ENCODE measurements around the gene POU1F1. TPM values are rescaled to one million over a fixed set of nuclear protein-coding genes. Genes with fewer than 3 reads are reported as not detected.

POU1F1 gene
- total and polyA plus RNA-seq, 2 of the 4 experiments (the other 2 are of a cell fraction): not detected

DNA sequence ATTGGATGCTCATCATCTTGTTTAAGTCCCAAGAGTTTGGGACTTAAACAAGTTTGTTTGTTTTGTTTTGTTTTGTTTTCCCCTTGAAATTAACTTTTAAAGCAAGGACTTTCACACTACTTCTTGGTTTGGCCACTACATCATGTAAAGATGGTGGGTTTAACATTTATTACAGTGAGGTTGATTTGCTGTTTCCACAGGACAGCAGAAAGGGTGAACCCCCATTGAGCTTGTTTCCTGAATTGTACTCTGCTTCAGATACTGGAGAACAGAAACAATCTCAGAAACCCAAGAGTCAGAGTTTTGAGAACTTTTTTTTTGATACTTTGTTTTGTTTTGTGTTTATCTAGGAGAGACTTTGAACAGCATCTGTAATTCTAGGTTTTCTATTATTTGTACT lies 6.7 kb downstream of the POU1F1 start:
- CTCF ChIA-PET: no interaction called here
- dilution Hi-C loops (cut with HindIII; ENCODE audit: low sequenced_read_pairs, unreplicated experiment) (no loop called here), intact Hi-C loops (cut with micrococcal nuclease) (loop anchor here (10.0 kb wide), 1 partner anchor 495 kb away; no protein-coding TSS in a partner anchor), in situ Hi-C loops (cut with MboI; ENCODE audit: low sequenced_read_pairs) (no loop called here)
- H3K14ac ChIP-seq (replicated peaks; ENCODE audit: low read depth, low read length): no peak overlapping the region
- no peak overlapping the region for H3K23ac ChIP-seq (ENCODE audit: low read depth, low read length)
- POLR2A ChIA-PET (ENCODE audit: unreplicated experiment): no interaction called here
- no peak overlapping the region for H2AFZ ChIP-seq (replicated peaks; ENCODE audit: low read length, poor library complexity)
- H3K9me3 ChIP-seq (ENCODE audit: control insufficient read depth, insufficient read depth, low read length): no peaks in the 10 kb centered on the region
- no peaks in the 10 kb centered on the region for H4K20me1 ChIP-seq (ENCODE audit: insufficient read depth, low read length)
- no peak overlapping the region for H2BK120ac ChIP-seq (ENCODE audit: low read depth, low read length)
- H4K91ac ChIP-seq (ENCODE audit: insufficient read depth, low read depth, low read length): no peak overlapping the region
- no peak overlapping the region for H3K9ac ChIP-seq (ENCODE audit: low read depth, low read length)
- H2BK20ac ChIP-seq (ENCODE audit: low read depth, low read length): no peak overlapping the region
- no peak for ATAC-seq (ENCODE audit: low read depth)
- TF ChIP-seq, protein P1, sequence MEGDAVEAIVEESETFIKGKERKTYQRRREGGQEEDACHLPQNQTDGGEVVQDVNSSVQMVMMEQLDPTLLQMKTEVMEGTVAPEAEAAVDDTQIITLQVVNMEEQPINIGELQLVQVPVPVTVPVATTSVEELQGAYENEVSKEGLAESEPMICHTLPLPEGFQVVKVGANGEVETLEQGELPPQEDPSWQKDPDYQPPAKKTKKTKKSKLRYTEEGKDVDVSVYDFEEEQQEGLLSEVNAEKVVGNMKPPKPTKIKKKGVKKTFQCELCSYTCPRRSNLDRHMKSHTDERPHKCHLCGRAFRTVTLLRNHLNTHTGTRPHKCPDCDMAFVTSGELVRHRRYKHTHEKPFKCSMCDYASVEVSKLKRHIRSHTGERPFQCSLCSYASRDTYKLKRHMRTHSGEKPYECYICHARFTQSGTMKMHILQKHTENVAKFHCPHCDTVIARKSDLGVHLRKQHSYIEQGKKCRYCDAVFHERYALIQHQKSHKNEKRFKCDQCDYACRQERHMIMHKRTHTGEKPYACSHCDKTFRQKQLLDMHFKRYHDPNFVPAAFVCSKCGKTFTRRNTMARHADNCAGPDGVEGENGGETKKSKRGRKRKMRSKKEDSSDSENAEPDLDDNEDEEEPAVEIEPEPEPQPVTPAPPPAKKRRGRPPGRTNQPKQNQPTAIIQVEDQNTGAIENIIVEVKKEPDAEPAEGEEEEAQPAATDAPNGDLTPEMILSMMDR (conservative IDR thresholded peaks at IDR 0.05; ENCODE audit: low read depth, low read length): no peak
- TF ChIP-seq RCOR1 (IDR thresholded peaks at IDR 0.05; ENCODE audit: insufficient replicate concordance, low read length): no peak
- TF ChIP-seq, protein P2, sequence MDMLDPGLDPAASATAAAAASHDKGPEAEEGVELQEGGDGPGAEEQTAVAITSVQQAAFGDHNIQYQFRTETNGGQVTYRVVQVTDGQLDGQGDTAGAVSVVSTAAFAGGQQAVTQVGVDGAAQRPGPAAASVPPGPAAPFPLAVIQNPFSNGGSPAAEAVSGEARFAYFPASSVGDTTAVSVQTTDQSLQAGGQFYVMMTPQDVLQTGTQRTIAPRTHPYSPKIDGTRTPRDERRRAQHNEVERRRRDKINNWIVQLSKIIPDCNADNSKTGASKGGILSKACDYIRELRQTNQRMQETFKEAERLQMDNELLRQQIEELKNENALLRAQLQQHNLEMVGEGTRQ (IDR thresholded peaks at IDR 0.05; ENCODE audit: low read depth, low read length): no peak
- TF ChIP-seq MAZ (IDR thresholded peaks at IDR 0.05; ENCODE audit: borderline replicate concordance, low read depth, low read length): no peak
- no peak for TF ChIP-seq CHD1 (IDR thresholded peaks at IDR 0.05; ENCODE audit: low read depth, low read length)
- no peak for TF ChIP-seq MAFK (IDR thresholded peaks at IDR 0.05; ENCODE audit: low read depth, low read length)
- TF ChIP-seq BHLHE40 (IDR thresholded peaks at IDR 0.05; ENCODE audit: low read depth, low read length): no peak
- H3K36me3 ChIP-seq (ENCODE audit: control insufficient read depth, insufficient read depth, low read length): no peaks in the 10 kb centered on the region
- no peak overlapping the region for H2AK5ac ChIP-seq (ENCODE audit: low read depth, low read length)
- no peak overlapping the region for H3K4me2 ChIP-seq (ENCODE audit: low read depth, low read length)
- H4K5ac ChIP-seq (ENCODE audit: low read depth, low read length): no peak overlapping the region
- no peak overlapping the region for H3K56ac ChIP-seq (ENCODE audit: extremely low read depth, insufficient read depth, low read length)
- BruUV-seq (replicated peaks): no TSS peak
- no peak overlapping the region for H2AK9ac ChIP-seq (replicated peaks; ENCODE audit: low read depth, low read length, poor library complexity)
- H3K79me1 ChIP-seq (ENCODE audit: low read depth in 1 of 2, low read length in 2 of 2): no peaks in the 10 kb centered on the region
- no peak overlapping the region for H3K18ac ChIP-seq (ENCODE audit: low read depth, low read length)
- no peaks in the 10 kb centered on the region for H3K27me3 ChIP-seq (ENCODE audit: control insufficient read depth, insufficient read depth, low read length)
- H2BK15ac ChIP-seq (ENCODE audit: low read depth, low read length): no peak overlapping the region
- H2BK5ac ChIP-seq (ENCODE audit: low read depth, low read length, poor library complexity, severe bottlenecking): no peak overlapping the region
- no peak overlapping the region for H4K8ac ChIP-seq (ENCODE audit: low read depth in 2 of 2, low read length in 2 of 2)
- no peak for DNase-seq
- no peak overlapping the region for H3K4ac ChIP-seq (ENCODE audit: low read depth, low read length)
- H3K27ac ChIP-seq (ENCODE audit: insufficient read depth, low read length): no peak overlapping the region
- no peak overlapping the region for H3K4me3 ChIP-seq (ENCODE audit: insufficient read depth, low read depth, low read length)
- H3K4me1 ChIP-seq (ENCODE audit: control insufficient read depth, insufficient read depth, low read length): no peaks in the 10 kb centered on the region
- H3K9me1 ChIP-seq (ENCODE audit: insufficient read depth, low read length): no peaks in the 10 kb centered on the region

All from IMR-90 (cell line).